ENCODE measurements around the gene CCDC88B.
A peak's percentile ranks its signal among the peaks of the same experiment; 100 is the strongest.
"Not testable (repeated sequence)": the region's sequence is repeated elsewhere in the genome, so short reads cannot be mapped to it uniquely, and the experiment has no call there.

CCDC88B gene

DNA sequence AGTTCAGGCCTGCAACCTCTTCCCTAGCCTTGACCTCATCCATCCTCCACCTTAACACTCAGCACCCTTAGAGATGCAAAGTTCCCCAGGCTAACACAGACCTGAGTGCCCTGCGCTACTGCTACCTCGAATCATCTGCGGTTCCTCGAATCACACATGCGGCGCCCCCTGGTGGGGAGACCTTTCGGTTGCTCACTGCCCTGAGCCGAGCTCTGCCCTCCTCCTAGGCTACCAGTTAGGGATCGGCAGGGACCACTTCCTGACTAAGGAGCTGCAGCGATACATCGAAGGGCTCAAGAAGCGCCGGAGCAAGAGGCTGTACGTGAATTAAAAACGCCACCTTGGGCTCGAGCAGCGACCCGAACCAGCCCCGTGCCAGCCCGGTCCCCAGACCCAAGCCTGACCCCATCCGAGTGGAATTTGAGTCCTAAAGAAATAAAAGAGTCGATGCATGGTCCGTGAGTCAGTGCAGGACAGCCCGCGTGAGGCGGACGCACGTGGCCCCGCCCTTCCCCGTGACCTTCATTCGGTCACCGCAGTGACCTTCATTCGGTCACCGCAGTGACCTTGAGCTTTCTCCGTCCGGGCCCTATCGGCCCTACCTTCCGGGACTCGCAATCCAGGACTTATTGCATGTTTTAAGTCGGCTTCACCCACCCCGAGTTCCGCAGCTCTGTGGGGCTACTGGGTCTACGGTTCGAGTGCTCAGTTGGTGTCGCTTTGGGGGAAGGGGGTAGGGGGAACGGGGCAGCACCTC, 35.5 kb upstream of the CCDC88B start:
- DNase-seq, result peak; percentile 77 to 92 (median 87)

DNA sequence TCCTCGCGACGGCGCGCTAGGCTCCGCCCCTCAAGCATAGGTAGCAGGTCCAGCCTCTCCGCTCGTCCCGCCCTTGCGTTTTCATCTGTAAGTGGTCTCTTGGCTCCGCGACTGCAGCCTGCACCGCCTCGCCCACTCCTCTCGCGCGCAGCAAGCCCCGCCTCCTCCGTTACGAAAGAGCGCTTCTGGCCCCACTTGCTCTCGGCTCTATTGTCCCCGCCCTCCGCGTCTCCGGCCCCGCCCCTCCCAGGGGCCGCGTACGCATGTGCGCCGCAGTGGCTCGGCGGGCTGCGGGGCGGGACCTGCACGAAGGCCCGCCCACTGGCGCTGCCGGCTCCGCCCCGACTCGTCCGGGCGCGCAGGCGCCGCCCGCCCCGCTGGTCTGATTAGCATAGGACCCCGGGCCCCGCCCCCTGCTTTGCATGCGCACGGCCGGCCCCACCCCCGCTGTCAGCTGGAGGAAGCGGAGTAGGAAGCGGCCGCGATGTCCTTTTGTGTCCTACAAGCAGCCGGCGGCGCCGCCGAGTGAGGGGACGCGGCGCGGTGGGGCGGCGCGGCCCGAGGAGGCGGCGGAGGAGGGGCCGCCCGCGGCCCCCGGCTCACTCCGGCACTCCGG, 34.8 kb upstream of the CCDC88B start, which contains the start of gene ESRRA:
ESRRA (plus strand) TSS at position 450 of the 616 bp plus-strand sequence. CDS start 1,656 bp downstream, outside the sequence.
- DNase-seq, result peak; percentile 99 to 100 (median 100)

DNA sequence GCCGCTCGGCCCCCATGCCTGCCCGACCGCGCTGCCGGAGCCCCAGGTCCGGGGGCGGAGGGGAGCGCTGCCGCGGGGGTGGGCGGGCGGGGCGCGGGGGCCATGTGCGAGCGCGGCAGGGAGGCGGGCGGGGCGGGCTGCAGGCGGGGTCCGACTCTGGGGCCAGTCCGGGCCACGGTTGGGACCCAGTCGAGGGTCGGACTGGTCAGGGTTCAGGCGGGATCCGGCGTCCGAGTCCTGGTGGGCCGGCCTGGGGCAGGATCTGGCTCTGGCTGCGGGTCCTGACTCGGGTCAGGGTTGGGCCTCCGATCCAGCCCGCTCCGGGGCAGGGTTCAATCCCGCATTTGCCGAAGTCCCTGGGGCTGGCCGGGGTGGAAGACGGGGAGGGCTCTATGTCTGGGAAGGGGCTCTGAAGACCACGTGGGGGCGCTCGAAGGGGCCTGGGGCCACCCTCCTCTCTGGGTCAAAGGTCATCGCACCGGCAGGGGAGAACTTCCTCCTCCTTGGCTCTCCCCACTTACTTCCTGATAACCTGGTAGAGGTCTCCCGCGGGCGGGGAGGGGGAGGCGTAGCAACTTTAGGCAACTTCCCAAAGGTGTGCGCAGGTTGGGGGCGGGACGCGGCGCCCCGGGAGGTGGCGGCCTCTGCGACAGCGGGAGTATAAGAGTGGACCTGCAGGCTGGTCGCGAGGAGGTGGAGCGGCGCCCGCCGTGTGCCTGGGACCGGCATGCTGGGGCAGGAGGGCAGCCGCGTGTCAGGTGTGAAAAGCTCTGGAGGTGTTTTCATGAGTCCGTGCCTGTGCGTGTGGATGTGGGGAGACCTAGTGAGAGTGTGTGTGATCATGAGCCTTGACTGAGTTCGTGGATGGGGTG, 34.1 kb upstream of the CCDC88B start:
- peak; percentile 51 to 77 (median 62) for DNase-seq

DNA sequence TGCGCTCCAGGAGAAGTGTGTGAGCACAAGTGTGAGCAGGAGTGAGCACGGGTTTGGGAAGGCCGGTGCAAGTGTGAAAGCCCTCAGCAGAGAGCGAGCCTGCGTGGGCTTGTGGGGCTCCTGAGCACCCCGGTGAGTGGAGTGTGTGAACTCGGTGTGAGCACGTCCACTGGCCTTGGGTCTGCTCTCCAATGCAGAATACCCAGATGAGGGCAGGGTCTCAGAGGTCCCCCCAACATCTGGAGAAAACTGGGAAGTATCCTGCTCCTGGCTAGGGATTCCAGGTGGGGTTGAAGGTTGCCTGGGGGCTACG, 33.5 kb upstream of the CCDC88B start:
- DNase-seq, result no peak

DNA sequence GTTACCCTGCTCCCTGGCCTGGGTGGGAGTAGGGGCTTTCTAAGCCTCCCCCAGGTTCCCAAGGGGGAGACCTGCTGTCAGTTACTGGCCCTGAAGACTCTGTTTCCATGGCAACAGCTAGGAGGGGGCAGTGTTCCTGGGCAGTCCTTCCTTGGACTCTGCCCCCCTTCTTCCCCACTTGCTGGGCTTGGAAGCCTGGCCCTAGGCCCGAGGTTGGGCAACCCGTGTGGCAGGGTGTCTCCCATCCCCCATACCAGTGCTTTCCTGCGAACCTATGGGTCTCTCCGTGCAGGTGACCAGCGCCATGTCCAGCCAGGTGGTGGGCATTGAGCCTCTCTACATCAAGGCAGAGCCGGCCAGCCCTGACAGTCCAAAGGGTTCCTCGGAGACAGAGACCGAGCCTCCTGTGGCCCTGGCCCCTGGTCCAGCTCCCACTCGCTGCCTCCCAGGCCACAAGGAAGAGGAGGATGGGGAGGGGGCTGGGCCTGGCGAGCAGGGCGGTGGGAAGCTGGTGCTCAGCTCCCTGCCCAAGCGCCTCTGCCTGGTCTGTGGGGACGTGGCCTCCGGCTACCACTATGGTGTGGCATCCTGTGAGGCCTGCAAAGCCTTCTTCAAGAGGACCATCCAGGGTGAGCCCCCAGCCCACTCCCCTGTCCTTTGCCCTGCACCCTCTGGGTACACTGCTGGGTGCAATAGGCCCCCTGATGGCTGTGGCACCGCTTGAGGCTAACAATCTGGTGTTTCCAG, 33.0 kb upstream of the CCDC88B start:
- DNase-seq, result no peak

DNA sequence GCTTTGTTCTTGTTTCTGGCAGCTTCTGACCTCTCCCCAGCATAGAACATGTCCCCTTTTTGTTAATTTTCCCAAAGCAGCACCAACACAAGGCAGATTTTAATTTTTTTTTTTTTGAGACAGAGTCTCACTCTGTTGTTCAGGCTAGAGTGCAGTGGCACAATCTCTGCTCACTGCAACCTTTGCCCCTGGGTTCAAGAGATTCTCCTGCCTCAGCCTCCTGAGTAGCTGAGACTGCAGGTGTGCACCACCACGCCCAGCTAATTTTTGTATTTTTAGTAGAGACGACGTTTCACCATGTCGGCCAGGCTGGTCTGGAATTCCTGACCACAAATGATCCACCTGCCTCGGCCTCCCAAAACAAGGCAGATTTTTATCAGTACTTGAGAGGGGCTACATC, 32.2 kb upstream of the CCDC88B start:
- DNase-seq, result not testable (repeated sequence)

DNA sequence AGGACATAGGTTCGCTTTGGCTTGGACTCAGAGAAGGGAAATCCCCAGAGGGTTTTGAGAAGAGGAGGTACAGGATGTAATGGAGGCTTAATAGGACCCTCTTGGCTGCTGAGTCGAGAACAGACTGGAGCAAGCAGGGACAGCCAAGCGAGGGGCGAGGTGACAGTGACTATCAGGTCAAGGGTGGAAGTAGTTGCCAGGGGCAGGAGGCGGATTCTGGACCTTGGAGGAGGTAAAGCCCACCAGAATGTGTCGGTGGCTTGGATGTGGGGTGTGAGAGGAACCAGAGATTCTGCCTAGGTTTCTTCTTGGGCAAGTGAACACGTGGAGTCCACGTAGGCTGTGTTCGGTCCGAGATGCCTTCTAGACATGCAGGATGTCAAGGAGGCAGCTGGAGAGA, 27.1 kb upstream of the CCDC88B start:
- DNase-seq, result no peak

DNA sequence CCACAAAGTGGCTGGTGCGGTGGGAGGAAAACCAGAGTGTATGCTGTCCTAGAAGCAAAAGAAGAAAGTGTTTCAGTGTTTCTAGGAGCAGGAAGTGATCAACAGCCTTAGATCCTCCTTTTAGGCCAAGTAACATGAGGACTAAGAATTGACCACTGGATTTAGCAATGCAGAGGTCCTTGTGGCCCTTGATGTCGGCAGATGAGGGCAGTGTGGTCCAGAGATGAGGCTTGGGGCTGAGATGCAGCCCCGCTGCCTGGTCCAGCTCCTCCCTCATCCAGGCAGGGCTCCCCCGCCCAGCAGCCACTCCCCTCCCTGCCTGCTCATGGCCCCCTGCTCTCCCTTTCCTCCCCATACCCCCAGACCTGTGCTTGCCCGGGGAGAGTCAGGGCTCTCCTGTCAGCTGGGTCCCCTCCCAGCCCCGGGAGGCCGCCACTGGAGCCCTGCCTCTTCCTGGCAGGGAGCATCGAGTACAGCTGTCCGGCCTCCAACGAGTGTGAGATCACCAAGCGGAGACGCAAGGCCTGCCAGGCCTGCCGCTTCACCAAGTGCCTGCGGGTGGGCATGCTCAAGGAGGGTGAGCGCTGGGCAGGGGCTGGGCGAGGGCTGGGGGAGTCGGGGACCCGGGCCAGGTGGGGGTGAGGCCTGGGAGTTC, 26.4 kb upstream of the CCDC88B start:
- DNase-seq, result no peak

DNA sequence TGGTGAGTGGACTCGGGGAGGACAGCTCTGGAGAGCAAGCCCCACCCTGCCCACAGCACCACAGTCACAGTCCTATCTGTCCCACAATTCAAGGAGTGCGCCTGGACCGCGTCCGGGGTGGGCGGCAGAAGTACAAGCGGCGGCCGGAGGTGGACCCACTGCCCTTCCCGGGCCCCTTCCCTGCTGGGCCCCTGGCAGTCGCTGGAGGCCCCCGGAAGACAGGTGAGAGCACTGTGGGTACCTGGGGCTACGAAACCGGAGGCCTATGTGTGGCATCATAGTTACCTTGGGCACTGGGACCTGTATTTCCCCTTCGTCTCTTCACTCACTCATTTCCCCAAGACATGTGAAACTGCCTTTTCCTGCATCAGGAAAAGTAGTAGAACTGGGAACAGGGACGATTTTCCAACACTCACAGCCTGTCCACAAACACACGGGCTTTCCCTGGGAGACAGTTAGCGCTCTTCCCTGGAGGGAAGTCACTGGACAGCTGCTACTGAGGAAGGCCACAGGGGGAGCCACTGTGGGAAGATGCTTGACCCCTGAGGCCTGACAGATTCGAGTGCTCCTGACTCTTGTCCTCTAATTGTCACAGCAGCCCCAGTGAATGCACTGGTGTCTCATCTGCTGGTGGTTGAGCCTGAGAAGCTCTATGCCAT, 25.7 kb upstream of the CCDC88B start:
- no peak for DNase-seq

DNA sequence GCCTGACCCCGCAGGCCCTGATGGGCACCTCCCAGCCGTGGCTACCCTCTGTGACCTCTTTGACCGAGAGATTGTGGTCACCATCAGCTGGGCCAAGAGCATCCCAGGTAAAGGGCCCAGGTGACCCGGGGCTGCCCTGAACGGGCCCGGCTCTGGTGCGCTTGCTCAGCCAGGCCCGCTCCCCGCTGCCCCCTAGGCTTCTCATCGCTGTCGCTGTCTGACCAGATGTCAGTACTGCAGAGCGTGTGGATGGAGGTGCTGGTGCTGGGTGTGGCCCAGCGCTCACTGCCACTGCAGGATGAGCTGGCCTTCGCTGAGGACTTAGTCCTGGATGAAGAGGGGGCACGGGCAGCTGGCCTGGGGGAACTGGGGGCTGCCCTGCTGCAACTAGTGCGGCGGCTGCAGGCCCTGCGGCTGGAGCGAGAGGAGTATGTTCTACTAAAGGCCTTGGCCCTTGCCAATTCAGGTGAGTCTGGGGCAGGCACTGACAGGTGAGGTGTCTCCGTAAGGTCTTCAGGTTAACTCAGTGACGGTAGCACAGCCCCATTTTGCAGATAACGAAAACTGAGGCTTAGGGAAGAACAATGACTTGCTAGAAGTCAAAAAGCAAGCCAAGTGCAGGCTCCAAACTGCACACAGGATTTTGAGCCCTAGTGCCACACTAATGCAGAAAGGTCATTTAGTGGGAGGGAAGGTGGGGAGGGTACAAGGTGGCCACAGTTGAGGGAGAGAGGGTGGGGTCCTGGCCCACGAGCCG, 25.0 kb upstream of the CCDC88B start:
- no peak for DNase-seq

DNA sequence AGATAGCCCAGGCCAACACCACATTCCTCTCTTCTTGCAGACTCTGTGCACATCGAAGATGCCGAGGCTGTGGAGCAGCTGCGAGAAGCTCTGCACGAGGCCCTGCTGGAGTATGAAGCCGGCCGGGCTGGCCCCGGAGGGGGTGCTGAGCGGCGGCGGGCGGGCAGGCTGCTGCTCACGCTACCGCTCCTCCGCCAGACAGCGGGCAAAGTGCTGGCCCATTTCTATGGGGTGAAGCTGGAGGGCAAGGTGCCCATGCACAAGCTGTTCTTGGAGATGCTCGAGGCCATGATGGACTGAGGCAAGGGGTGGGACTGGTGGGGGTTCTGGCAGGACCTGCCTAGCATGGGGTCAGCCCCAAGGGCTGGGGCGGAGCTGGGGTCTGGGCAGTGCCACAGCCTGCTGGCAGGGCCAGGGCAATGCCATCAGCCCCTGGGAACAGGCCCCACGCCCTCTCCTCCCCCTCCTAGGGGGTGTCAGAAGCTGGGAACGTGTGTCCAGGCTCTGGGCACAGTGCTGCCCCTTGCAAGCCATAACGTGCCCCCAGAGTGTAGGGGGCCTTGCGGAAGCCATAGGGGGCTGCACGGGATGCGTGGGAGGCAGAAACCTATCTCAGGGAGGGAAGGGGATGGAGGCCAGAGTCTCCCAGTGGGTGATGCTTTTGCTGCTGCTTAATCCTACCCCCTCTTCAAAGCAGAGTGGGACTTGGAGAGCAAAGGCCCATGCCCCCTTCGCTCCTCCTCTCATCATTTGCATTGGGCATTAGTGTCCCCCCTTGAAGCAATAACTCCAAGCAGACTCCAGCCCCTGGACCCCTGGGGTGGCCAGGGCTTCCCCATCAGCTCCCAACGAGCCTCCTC, 24.1 kb upstream of the CCDC88B start:
- not testable (repeated sequence) for DNase-seq

DNA sequence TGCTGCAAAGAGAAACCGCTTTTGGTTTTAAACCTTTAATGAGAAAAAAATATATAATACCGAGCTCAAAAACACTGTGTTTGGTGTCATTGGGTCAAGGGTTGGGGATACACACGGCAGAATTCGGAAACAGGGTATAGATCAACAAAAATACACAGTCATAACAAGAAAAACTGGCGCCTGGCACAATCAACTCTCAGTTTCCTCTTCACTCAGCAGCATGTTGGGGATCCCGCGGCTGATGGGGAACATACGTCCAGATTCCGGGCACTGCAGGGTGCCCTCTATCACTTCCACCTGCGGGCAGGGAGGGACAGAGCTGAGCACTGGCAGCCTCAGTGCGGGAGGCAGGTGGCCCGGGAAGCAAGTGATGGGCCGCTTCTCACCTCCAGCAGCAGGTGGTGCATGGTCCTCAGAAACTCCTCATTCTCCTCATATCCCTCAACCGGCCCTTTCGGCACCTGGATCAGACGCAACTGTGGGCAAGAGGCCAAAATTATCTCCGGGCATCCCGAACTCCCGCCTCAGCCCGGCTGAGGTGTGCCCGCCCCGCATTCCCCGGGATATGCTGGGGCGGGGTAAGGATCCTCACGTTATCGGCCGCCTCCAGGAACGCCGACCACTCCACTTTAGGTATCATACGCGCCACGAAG, 23.2 kb upstream of the CCDC88B start:
- peak in 3 of 6 experiments; percentile 26 to 42 (median 42) for DNase-seq

DNA sequence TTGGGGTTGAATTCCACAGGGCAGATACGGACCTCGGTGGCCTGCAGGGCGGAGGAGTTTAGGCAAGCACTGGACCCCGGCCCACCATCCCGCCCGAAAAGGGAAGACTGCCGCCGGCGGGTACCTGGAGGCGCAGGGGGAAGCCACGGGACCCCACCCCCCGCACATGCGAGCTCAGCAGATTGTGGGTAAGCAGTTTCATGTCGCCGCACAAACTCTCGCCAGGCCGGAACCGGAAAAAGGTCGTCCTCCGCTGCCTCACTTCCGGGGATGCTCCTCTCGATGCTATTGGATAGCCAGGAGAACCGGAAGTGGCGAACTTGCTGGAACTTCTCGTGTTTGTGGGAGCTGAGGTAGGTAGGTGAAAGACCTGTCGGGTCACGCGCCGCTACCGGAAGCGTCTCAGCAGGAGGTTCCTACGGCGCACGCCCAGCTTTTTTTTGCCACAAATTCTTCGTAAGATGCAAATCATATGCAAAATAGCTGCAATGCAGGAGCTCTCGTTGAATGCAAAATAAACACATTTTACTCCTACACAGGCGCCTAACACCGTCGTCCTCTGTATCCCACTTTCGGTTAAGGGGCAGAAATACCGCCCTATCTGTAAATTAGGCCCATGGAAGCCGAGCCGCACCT, 22.6 kb upstream of the CCDC88B start, which contains the start of gene TRMT112:
TRMT112 (minus strand) TSS at position 235 of the 636 bp plus-strand sequence; CDS start at position 202, 33 bp downstream.
- peak; percentile 91 to 98 (median 97) for DNase-seq

DNA sequence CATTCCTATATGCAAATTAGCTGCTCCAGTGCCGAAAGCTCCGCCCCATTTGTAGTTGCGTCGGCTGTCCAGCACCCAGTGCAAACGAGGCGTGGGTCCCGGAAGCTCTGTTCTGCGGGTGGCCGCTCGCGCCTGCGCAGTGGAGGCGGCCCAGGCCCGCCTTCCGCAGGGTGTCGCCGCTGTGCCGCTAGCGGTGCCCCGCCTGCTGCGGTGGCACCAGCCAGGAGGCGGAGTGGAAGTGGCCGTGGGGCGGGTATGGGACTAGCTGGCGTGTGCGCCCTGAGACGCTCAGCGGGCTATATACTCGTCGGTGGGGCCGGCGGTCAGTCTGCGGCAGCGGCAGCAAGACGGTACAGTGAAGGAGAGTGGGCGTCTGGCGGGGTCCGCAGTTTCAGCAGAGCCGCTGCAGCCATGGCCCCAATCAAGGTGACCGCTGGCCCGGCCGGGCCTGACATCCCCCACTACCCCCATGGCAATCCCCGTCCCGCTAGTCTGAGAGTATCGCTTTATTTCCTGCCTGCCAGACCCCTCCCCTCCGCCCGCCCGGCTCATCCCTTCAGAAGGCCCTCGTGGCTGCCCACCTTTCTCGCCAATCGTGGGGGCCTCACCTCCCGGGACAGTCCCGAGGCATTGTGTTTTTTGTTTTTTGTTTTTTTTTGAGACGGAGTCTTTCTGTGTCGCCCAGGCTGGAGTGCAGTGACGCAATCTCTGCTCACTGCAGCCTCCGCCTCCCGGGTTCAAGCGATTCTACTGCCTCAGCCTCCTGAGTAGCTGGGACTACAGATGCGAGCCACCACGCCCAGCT, 21.8 kb upstream of the CCDC88B start, which contains the start of gene PRDX5:
PRDX5 (plus strand) TSS at position 161 of the 805 bp plus-strand sequence; CDS start at position 256, 95 bp downstream.
- DNase-seq, result peak; percentile 91 to 98 (median 94)

DNA sequence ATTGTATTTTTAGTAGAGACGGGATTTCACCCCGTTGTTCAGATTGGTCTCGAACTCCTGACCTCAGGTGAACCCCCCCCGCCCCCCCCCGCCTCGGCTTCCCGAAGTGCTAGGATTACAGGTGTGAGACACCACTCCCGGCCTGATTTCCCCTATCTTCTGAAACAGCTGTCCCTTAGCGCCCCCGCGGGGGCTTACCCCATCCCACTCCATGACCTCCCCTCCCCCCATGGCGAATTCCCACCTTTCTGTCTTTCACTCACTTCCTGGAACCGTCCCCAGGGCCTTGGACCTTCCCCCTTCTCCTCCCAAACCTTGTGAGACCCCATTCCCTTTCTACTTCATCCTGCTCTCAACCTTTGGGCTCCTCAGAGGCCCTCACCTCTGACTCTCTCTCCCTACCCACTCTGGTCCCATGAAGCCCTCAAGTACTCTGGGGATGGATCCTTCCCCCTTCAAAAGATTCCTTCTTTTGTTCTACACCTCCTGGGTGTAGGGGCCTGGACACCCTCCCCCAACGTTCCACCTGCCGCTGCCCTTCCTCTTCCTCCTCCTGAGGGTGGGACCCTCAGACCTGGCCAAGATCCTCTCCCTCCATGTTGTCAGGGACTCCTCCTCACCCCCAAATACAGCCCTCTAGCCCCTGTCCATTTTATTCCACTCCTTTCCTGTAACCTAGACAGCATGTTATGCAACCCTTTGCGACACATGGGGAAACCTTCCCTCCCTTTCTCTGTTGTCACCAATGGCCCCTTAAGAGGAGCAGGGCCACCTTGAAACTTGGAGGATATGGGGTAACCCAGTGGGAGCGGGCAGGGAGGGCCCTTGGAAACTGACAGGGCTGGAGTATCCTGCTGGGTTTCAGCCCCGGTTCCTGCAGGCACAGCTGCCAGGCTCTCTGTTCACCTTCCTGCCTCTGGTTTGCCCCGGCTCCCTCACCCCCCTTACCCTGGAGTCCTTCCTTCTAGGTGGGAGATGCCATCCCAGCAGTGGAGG, 20.9 kb upstream of the CCDC88B start:
- DNase-seq, result no peak

DNA sequence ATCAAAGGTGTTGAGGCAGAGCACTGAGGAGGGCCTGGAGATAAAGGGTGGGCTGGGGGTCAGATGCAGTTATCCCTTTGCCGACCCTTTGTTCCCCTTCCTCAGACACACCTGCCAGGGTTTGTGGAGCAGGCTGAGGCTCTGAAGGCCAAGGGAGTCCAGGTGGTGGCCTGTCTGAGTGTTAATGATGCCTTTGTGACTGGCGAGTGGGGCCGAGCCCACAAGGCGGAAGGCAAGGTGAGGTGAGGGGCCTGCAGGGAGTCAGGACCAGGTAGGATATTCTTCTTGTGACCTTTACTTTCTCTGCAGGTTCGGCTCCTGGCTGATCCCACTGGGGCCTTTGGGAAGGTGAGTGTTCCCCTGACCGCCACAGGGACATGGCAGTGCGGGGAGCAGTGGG, 19.4 kb upstream of the CCDC88B start:
- no peak for DNase-seq
